Measurements from ENCODE around the gene CNPPD1. TPM values are rescaled to one million over a fixed set of nuclear protein-coding genes. Genes with fewer than 3 reads are reported as not detected.
A peak's percentile ranks its signal among the peaks of the same experiment; 100 is the strongest.

The CNPPD1 gene
- total RNA-seq = 65.0 TPM
- long read RNA-seq, transcript CNPPD1-201 (8 exons, 2,060 nt) = major isoform, 161 of 208 reads
- long read RNA-seq, partial matches to known transcripts = 14 of 208 reads
- long read RNA-seq, other reads (novel, unspliced or antisense) = 29 of 208 reads

GRCh38 chr2:219176818-219177551, at the start of gene CNPPD1:
TSS of gene CNPPD1 (minus strand) at chr2:219176925. CDS start at chr2:219176828, 97 bp downstream.
- peak; percentile 92 for ATAC-seq
- DNase-seq = peak; percentile 96
- intact Hi-C loops (cut with micrococcal nuclease) = no loop called here

GRCh38 chr2:219225350-219225749, 48.6 kb upstream of the CNPPD1 start:
- intact Hi-C loops (cut with micrococcal nuclease) = no loop called here

GRCh38 chr2:219223831-219224610, 47.3 kb upstream of the CNPPD1 start:
- no peak for ATAC-seq
- intact Hi-C loops (cut with micrococcal nuclease) = no loop called here
- no peak for DNase-seq

More at GRCh38 chr2:219225350-219225749, 48.6 kb upstream of the CNPPD1 start:
- no peak for DNase-seq
- no peak for ATAC-seq

- no peak for ATAC-seq
- intact Hi-C loops (cut with micrococcal nuclease) = no loop called here
- DNase-seq = no peak
Measured at GRCh38 chr2:219221957-219222518, 45.3 kb upstream of the CNPPD1 start.

- ATAC-seq (no peak), DNase-seq (no peak)
- intact Hi-C loops (cut with micrococcal nuclease) = no loop called here
Measured at GRCh38 chr2:219220652-219221402, 44.1 kb upstream of the CNPPD1 start.

- no peak for DNase-seq
- ATAC-seq = no peak
- intact Hi-C loops (cut with micrococcal nuclease) = no loop called here
Measured at GRCh38 chr2:219219784-219220532, 43.2 kb upstream of the CNPPD1 start.

GRCh38 chr2:219218732-219219701, 42.3 kb upstream of the CNPPD1 start, which contains the start of gene ABCB6:
TSS of gene ABCB6 (minus strand) at chr2:219218958. CDS start at chr2:219218673, 285 bp downstream.
- peak; percentile 90 for ATAC-seq
- DNase-seq = peak; percentile 99
- intact Hi-C loops (cut with micrococcal nuclease) = no loop called here

GRCh38 chr2:219218217-219218731, 41.5 kb upstream of the CNPPD1 start:
- DNase-seq = peak; percentile 79
- peak; percentile 61 for ATAC-seq
- intact Hi-C loops (cut with micrococcal nuclease) = no loop called here

GRCh38 chr2:219216535-219216915, 39.8 kb upstream of the CNPPD1 start:
- DNase-seq = no peak
- ATAC-seq = no peak
- intact Hi-C loops (cut with micrococcal nuclease) = no loop called here

GRCh38 chr2:219215871-219216534, 39.3 kb upstream of the CNPPD1 start:
- DNase-seq (no peak), ATAC-seq (no peak)
- intact Hi-C loops (cut with micrococcal nuclease) = no loop called here

GRCh38 chr2:219214786-219215185, 38.1 kb upstream of the CNPPD1 start:
- DNase-seq (no peak), ATAC-seq (no peak)
- intact Hi-C loops (cut with micrococcal nuclease) = no loop called here

GRCh38 chr2:219214141-219214540, 37.4 kb upstream of the CNPPD1 start:
- ATAC-seq = no peak
- no peak for DNase-seq
- intact Hi-C loops (cut with micrococcal nuclease) = no loop called here

GRCh38 chr2:219213486-219214071, 36.9 kb upstream of the CNPPD1 start:
- intact Hi-C loops (cut with micrococcal nuclease) = no loop called here
- ATAC-seq (no peak), DNase-seq (no peak)

GRCh38 chr2:219213026-219213415, 36.3 kb upstream of the CNPPD1 start:
- intact Hi-C loops (cut with micrococcal nuclease) = no loop called here
- ATAC-seq = no peak
- no peak for DNase-seq

GRCh38 chr2:219210886-219211362, 34.2 kb upstream of the CNPPD1 start:
- DNase-seq (no peak), ATAC-seq (no peak)
- intact Hi-C loops (cut with micrococcal nuclease) = no loop called here

GRCh38 chr2:219210196-219210885, 33.6 kb upstream of the CNPPD1 start:
- intact Hi-C loops (cut with micrococcal nuclease) = no loop called here
- DNase-seq = no peak
- no peak for ATAC-seq

All from left ventricle myocardium superior (tissue), 1 donor.